DMS114 treated with DMSO at 0.1 percent for 48 hours (cell line): ENCODE results near the gene PPM1H.

Source experiments
- DNase-seq: peaks from one replicate; lab custom pipeline; 2025; ENCODE audit not compliant: unreplicated experiment; lab: John Stamatoyannopoulos, UW

Gene PPM1H

DNA sequence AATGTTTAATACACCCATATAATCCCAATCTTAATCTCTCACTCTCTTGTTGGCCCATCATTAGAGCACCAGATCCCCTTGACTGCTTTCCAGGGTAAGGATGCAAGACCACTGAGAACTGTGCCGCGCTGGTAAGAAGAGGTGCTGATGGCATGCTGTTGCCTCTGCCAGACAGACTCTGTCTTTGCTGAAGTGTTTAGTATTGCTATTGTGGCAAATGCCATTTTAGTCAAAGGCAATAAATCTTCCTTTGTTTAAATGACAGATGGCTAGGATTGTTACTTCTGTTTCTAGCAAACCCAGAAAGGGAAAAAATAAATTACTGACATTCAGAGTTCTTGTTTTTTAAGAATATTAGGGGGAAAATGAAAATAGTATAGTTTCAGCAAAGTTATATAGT is 316.0 kb downstream of the PPM1H start:
- DNase-seq = no peak

DNA sequence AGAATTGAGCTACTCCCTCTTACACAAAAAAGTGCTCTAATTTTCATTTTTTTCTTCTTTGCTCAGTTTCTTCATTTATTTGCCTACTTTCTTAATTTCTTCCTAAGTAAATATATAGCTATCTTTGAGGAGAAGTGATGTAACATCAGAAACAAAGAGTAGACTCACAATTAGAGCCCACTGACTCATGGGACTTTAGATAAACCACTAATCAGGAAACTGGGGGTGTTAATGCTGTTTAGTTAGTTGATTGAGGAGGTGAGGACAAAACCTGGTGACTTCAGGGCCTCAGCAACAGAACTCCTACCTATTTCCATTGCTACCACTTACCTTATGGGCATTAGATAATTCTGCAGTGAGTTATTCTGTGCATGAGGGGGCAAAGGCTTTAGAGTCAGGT is 316.6 kb downstream of the PPM1H start:
- no peak for DNase-seq

GRCh38 chr12:62613081-62613480 is 321.9 kb downstream of the PPM1H start:
- DNase-seq = no peak

- no peak for DNase-seq
These were observed 328.3 kb downstream of the PPM1H start for GRCh38 chr12:62606654-62607053.

DNA sequence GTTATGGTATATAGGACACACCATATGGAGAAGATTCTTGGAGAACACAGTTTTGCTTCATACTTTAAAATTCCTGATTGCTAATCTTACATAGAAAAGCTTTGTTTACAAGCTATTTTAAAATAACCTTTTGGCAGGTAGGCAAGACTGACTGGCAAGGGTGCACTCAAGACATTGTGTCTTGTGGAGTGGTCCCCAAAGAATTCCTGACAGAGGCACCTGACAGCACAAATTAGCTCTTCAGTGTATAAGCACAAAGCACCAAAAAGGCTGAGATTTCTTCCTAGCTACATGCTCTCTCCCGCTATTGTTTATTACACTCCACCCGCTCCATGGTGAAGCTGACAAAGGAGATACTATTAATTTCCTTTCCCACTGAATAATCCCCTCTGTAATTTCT is 329.0 kb downstream of the PPM1H start:
- no peak for DNase-seq

DNA sequence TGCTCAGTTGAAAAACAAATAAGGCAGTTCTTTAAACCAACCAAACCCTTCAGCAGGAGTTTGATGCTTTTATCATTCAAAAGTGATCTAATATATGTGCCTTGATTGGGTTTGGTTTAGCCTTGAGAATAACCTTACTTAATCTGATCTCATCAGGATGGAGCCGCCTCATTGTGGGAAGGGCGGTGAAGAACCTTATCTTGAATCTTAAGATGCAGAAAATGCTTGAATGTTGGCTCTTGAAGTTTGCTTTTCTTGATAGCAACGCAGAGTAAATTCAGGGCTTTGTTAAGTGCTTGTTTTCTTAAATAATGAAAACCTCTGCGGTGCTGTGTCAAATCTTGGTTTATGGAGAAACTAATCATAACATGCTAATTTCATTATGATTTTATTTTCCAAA is 330.1 kb downstream of the PPM1H start:
- DNase-seq = no peak

- DNase-seq = no peak
These were observed 330.6 kb downstream of the PPM1H start for GRCh38 chr12:62604373-62604772.

DNA sequence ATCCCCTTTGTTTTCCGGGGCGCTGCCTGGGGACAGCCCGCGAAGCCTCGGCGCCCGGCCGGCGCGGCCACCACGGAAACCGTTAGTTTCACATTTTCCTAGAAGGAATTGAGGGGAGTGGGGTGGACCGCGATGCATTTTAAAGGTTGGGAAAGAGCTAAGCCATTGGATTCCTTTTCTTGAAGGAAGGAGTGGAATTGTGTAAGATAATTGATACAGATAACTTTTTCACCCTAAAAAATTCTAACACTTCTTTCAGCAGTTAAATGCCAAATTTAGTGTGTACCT is 331.2 kb downstream of the PPM1H start:
- DNase-seq = no peak

GRCh38 chr12:62603061-62603810 is 331.7 kb downstream of the PPM1H start:
- peak; percentile 76 for DNase-seq

GRCh38 chr12:62602255-62603060 is 332.5 kb downstream of the PPM1H start:
- peak; percentile 87 for DNase-seq

GRCh38 chr12:62601765-62602164 is 333.2 kb downstream of the PPM1H start:
- no peak for DNase-seq

DNA sequence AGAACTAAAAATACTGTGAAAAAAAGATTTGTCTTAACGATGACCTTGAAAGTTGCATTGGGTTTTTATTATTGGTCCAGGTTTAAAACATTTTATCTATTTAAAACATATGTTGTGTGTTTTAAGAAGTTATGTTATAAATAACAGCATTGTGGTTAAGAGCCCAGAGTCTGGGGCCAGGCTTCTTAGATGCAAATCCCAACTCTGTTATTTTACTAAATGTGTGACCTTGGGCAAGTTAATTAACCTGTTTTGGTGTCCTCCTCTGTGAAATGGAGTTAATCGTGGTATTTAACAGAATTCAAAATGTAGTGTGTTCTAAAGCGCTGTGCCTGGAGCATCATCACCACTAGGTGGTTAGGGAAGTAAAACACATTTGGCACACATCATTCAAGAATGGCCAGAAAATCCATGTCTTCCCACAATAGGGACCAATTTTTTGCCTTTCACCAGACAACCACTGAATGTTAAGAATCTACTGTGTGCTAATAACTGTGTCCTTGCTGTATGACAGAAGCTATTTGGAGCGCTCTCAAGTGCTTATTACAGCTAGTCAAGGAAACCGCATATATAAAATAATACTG is 335.0 kb downstream of the PPM1H start:
- DNase-seq = peak; percentile 19

GRCh38 chr12:62598846-62599245 is 336.1 kb downstream of the PPM1H start:
- DNase-seq = no peak

DNA sequence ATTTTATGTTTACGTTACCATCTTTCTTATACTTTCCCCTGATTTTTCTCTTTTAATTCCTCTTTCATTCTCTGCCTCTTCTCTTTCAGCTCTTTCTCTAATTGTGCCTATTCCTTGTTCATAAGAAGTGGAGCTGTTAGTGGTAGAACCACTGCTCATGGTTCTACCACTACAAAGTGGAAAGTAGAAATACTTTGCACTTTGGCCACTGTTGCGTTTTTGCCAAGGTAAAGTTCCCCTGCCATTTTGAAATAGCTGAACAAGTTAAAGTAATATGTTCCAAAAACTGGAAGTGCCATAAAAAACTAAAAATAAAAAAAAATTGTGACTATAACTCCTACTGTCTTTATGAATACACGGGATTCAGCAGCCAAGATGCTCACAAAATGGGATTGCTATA is 337.7 kb downstream of the PPM1H start:
- no peak for DNase-seq
